ENCODE measurements around the gene JPH4. TPM values are rescaled to one million over a fixed set of nuclear protein-coding genes. Genes with fewer than 3 reads are reported as not detected.
A peak's percentile ranks its signal among the peaks of the same experiment; 100 is the strongest.

The JPH4 gene
- total RNA-seq, 1 experiment from 2014 or later = not detected

- H3K4me1 Mint-ChIP-seq (ENCODE audit: insufficient read depth, unreplicated experiment) = peaks cover 11% of the 10 kb centered on the region
- H3K27me3 Mint-ChIP-seq (ENCODE audit: insufficient read depth, unreplicated experiment) = no peaks in the 10 kb centered on the region
- no peak for DNase-seq (ENCODE audit: unreplicated experiment)
- H3K4me3 Mint-ChIP-seq (ENCODE audit: unreplicated experiment) = peak overlapping the region; percentile 92
- peak overlapping the region; percentile 95 for H3K27ac Mint-ChIP-seq (ENCODE audit: low read depth, unreplicated experiment)
- CTCF ChIA-PET = interaction anchor here (0.6 to 10.7 kb wide), 18 partner anchors 8 to 1830 kb away, joined by 3 to 247 read pairs (median 4); partner anchors contain the start of gene AP1G2
- POLR2A ChIA-PET = interaction anchor here (0.6 to 1.3 kb wide), 6 partner anchors 9 to 476 kb away, joined by 3 to 9 read pairs (median 6); partner anchors contain the start of genes AP1G2 and PABPN1
- intact Hi-C loops (cut with micrococcal nuclease) = no loop called here
- BruUV-seq (replicated peaks) = no TSS peak
- peaks cover 38% of the 10 kb centered on the region for H3K36me3 Mint-ChIP-seq (ENCODE audit: insufficient read depth, unreplicated experiment)
- no peak for TF ChIP-seq CTCF (IDR thresholded peaks at IDR 0.05; ENCODE audit: unreplicated experiment)
- no peaks in the 10 kb centered on the region for H3K9me3 Mint-ChIP-seq (ENCODE audit: unreplicated experiment)
These were observed 20.6 kb downstream of the JPH4 start for GRCh38 chr14:23557946-23558345.

GRCh38 chr14:23557521-23557920 is 21.1 kb downstream of the JPH4 start:
- peaks cover 11% of the 10 kb centered on the region for H3K4me1 Mint-ChIP-seq (ENCODE audit: insufficient read depth, unreplicated experiment)
- CTCF ChIA-PET = interaction anchor here (0.6 to 10.7 kb wide), 10 partner anchors 9 to 712 kb away, joined by 3 to 247 read pairs (median 6); partner anchors contain the start of genes AP1G2 and JPH4
- intact Hi-C loops (cut with micrococcal nuclease) = no loop called here
- no peaks in the 10 kb centered on the region for H3K9me3 Mint-ChIP-seq (ENCODE audit: unreplicated experiment)
- no peak for TF ChIP-seq CTCF (IDR thresholded peaks at IDR 0.05; ENCODE audit: unreplicated experiment)
- BruUV-seq (replicated peaks) = no TSS peak
- POLR2A ChIA-PET = interaction anchor here (0.7 to 1.3 kb wide), 7 partner anchors 10 to 292 kb away, joined by 5 to 9 read pairs (median 8); partner anchors contain the start of genes AP1G2, PABPN1 and PPP1R3E
- peak overlapping the region; percentile 92 for H3K4me3 Mint-ChIP-seq (ENCODE audit: unreplicated experiment)
- peaks cover 34% of the 10 kb centered on the region for H3K36me3 Mint-ChIP-seq (ENCODE audit: insufficient read depth, unreplicated experiment)
- H3K27ac Mint-ChIP-seq (ENCODE audit: low read depth, unreplicated experiment) = peak overlapping the region; percentile 95
- DNase-seq (ENCODE audit: unreplicated experiment) = no peak
- H3K27me3 Mint-ChIP-seq (ENCODE audit: insufficient read depth, unreplicated experiment) = no peaks in the 10 kb centered on the region

DNA sequence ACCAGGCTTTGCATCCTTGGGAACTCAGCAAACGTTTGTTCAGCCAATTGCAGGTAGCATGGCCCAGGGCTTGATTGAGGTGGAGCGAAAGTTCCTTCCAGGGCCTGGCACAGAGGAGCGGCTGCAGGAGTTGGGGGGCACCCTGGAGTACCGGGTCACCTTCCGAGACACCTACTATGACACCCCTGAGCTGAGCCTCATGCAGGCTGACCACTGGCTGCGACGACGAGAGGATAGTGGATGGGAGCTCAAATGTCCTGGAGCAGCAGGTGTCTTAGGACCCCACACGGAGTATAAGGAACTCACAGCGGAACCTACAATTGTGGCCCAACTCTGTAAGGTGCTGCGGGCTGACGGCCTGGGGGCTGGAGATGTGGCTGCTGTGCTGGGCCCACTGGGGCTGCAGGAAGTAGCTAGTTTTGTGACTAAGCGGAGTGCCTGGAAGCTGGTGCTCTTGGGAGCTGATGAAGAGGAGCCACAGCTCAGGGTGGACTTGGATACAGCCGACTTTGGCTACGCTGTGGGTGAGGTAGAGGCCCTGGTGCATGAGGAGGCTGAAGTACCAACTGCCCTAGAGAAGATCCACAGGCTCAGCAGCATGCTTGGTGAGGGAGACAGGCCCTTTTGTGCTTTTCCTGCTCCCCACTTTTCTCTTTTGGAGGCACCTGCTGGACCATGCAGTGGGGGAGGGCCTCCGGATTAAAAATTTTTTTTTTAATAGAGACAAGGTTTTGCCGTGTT is 21.7 kb downstream of the JPH4 start:
- H3K36me3 Mint-ChIP-seq (ENCODE audit: insufficient read depth, unreplicated experiment) = peaks cover 32% of the 10 kb centered on the region
- DNase-seq (ENCODE audit: unreplicated experiment) = no peak
- no peak for TF ChIP-seq CTCF (IDR thresholded peaks at IDR 0.05; ENCODE audit: unreplicated experiment)
- intact Hi-C loops (cut with micrococcal nuclease) = no loop called here
- ChIA-PET POLR2A (interaction anchor here (0.7 to 1.8 kb wide), 9 partner anchors 10 to 418 kb away, joined by 3 to 9 read pairs (median 6); partner anchors contain the start of genes AP1G2, NGDN, PABPN1 and PPP1R3E), CTCF (interaction anchor here (0.5 to 10.7 kb wide), 11 partner anchors 8 to 713 kb away, joined by 3 to 247 read pairs (median 4); partner anchors contain the start of genes AP1G2 and JPH4)
- H3K27me3 Mint-ChIP-seq (ENCODE audit: insufficient read depth, unreplicated experiment) = no peaks in the 10 kb centered on the region
- peak overlapping the region; percentile 92 for H3K4me3 Mint-ChIP-seq (ENCODE audit: unreplicated experiment)
- H3K27ac Mint-ChIP-seq (ENCODE audit: low read depth, unreplicated experiment) = peak overlapping the region; percentile 95
- H3K4me1 Mint-ChIP-seq (ENCODE audit: insufficient read depth, unreplicated experiment) = peaks cover 14% of the 10 kb centered on the region
- no peaks in the 10 kb centered on the region for H3K9me3 Mint-ChIP-seq (ENCODE audit: unreplicated experiment)
- no TSS peak for BruUV-seq (replicated peaks)
